ENCODE measurements around the gene AIG1. TPM values are rescaled to one million over a fixed set of nuclear protein-coding genes. Genes with fewer than 3 reads are reported as not detected.
A peak's percentile ranks its signal among the peaks of the same experiment; 100 is the strongest.

Gene AIG1
- total and polyA plus RNA-seq, 2 donors = 9.1 to 16.5 TPM

GRCh38 chr6:143061597-143062385 lies 1.1 kb downstream of the AIG1 start:
- Histone ChIP-seq H3K4me1 (ENCODE audit: control insufficient read depth in 2 of 2, insufficient read depth in 2 of 2, low read length in 2 of 2) (peaks cover 0 to 11% of the 10 kb centered on the region in 2 donors), H3K27ac (ENCODE audit: low read depth in 1 of 2, low read length in 1 of 2) (no peak overlapping the region), H3K9me3 (ENCODE audit: control insufficient read depth in 2 of 2, insufficient read depth in 1 of 2, low read length in 1 of 2) (peaks cover 0 to 3% of the 10 kb centered on the region in 2 donors), H3K36me3 (ENCODE audit: control insufficient read depth in 2 of 2, insufficient read depth in 2 of 2, low read length in 1 of 2) (no peaks in the 10 kb centered on the region), H3K27me3 (ENCODE audit: control insufficient read depth in 2 of 2, insufficient read depth in 1 of 2, low read length in 1 of 2) (peaks cover 0 to 3% of the 10 kb centered on the region in 2 donors), H3K4me3 (ENCODE audit: low read length in 2 of 2) (peak overlapping the region in 1 of 2 donors; percentile 76)
- no peak for DNase-seq (ENCODE audit: low read depth in 6 of 9, low spot score in 9 of 9)
- WGBS = 95% methylated on average over 3 of the region's 3 CpGs

GRCh38 chr6:143062551-143062950 lies 1.9 kb downstream of the AIG1 start:
- no peak for DNase-seq (ENCODE audit: low read depth in 6 of 9, low spot score in 9 of 9)
- Histone ChIP-seq H3K36me3 (ENCODE audit: control insufficient read depth in 2 of 2, insufficient read depth in 2 of 2, low read length in 1 of 2) (no peaks in the 10 kb centered on the region), H3K4me3 (ENCODE audit: low read length in 2 of 2) (no peak overlapping the region), H3K4me1 (ENCODE audit: control insufficient read depth in 2 of 2, insufficient read depth in 2 of 2, low read length in 2 of 2) (peaks cover 0 to 11% of the 10 kb centered on the region in 2 donors), H3K27me3 (ENCODE audit: control insufficient read depth in 2 of 2, insufficient read depth in 1 of 2, low read length in 1 of 2) (peaks cover 0 to 3% of the 10 kb centered on the region in 2 donors), H3K27ac (ENCODE audit: low read depth in 1 of 2, low read length in 1 of 2) (no peak overlapping the region), H3K9me3 (ENCODE audit: control insufficient read depth in 2 of 2, insufficient read depth in 1 of 2, low read length in 1 of 2) (peaks cover 0 to 3% of the 10 kb centered on the region in 2 donors)
- WGBS = 100% methylated on average over 1 of the region's 1 CpG

GRCh38 chr6:143063631-143064030 lies 2.9 kb downstream of the AIG1 start:
- DNase-seq (ENCODE audit: low read depth in 6 of 9, low spot score in 9 of 9) = no peak
- Histone ChIP-seq H3K4me3 (ENCODE audit: low read length in 2 of 2) (no peak overlapping the region), H3K27ac (ENCODE audit: low read depth in 1 of 2, low read length in 1 of 2) (no peak overlapping the region), H3K27me3 (ENCODE audit: control insufficient read depth in 2 of 2, insufficient read depth in 1 of 2, low read length in 1 of 2) (peaks cover 0 to 3% of the 10 kb centered on the region in 2 donors), H3K36me3 (ENCODE audit: control insufficient read depth in 2 of 2, insufficient read depth in 2 of 2, low read length in 1 of 2) (no peaks in the 10 kb centered on the region), H3K9me3 (ENCODE audit: control insufficient read depth in 2 of 2, insufficient read depth in 1 of 2, low read length in 1 of 2) (peaks cover 0 to 3% of the 10 kb centered on the region in 2 donors), H3K4me1 (ENCODE audit: control insufficient read depth in 2 of 2, insufficient read depth in 2 of 2, low read length in 2 of 2) (peaks cover 0 to 11% of the 10 kb centered on the region in 2 donors)

GRCh38 chr6:143064271-143064670 lies 3.6 kb downstream of the AIG1 start:
- Histone ChIP-seq H3K27me3 (ENCODE audit: control insufficient read depth in 2 of 2, insufficient read depth in 1 of 2, low read length in 1 of 2) (peaks cover 0 to 3% of the 10 kb centered on the region in 2 donors), H3K4me3 (ENCODE audit: low read length in 2 of 2) (no peak overlapping the region), H3K27ac (ENCODE audit: low read depth in 1 of 2, low read length in 1 of 2) (no peak overlapping the region), H3K9me3 (ENCODE audit: control insufficient read depth in 2 of 2, insufficient read depth in 1 of 2, low read length in 1 of 2) (peaks cover 0 to 3% of the 10 kb centered on the region in 2 donors), H3K4me1 (ENCODE audit: control insufficient read depth in 2 of 2, insufficient read depth in 2 of 2, low read length in 2 of 2) (peaks cover 0 to 11% of the 10 kb centered on the region in 2 donors), H3K36me3 (ENCODE audit: control insufficient read depth in 2 of 2, insufficient read depth in 2 of 2, low read length in 1 of 2) (no peaks in the 10 kb centered on the region)
- DNase-seq (ENCODE audit: low read depth in 6 of 9, low spot score in 9 of 9) = no peak
- WGBS = 98% methylated on average over 1 of the region's 1 CpG

- peaks cover 0 to 7% of the 10 kb centered on the region in 2 donors for H3K4me1 ChIP-seq (ENCODE audit: control insufficient read depth in 2 of 2, insufficient read depth in 2 of 2, low read length in 2 of 2)
- H3K27me3 ChIP-seq (ENCODE audit: control insufficient read depth in 2 of 2, insufficient read depth in 1 of 2, low read length in 1 of 2) = peaks cover 0 to 3% of the 10 kb centered on the region in 2 donors
- no peak for DNase-seq (ENCODE audit: low read depth in 6 of 9, low spot score in 9 of 9)
- no peak overlapping the region for H3K4me3 ChIP-seq (ENCODE audit: low read length in 2 of 2)
- WGBS = 72% methylated on average over 4 of the region's 4 CpGs
- no peaks in the 10 kb centered on the region for H3K36me3 ChIP-seq (ENCODE audit: control insufficient read depth in 2 of 2, insufficient read depth in 2 of 2, low read length in 1 of 2)
- H3K9me3 ChIP-seq (ENCODE audit: control insufficient read depth in 2 of 2, insufficient read depth in 1 of 2, low read length in 1 of 2) = peaks cover 0 to 2% of the 10 kb centered on the region in 2 donors
- H3K27ac ChIP-seq (ENCODE audit: low read depth in 1 of 2, low read length in 1 of 2) = no peak overlapping the region
These were observed 4.4 kb downstream of the AIG1 start for GRCh38 chr6:143064951-143065683.

GRCh38 chr6:143068001-143068400 lies 7.3 kb downstream of the AIG1 start:
- Histone ChIP-seq H3K4me3 (ENCODE audit: low read length in 2 of 2) (no peak overlapping the region), H3K4me1 (ENCODE audit: control insufficient read depth in 2 of 2, insufficient read depth in 2 of 2, low read length in 2 of 2) (no peaks in the 10 kb centered on the region), H3K9me3 (ENCODE audit: control insufficient read depth in 2 of 2, insufficient read depth in 1 of 2, low read length in 1 of 2) (no peaks in the 10 kb centered on the region), H3K27me3 (ENCODE audit: control insufficient read depth in 2 of 2, insufficient read depth in 1 of 2, low read length in 1 of 2) (no peaks in the 10 kb centered on the region), H3K36me3 (ENCODE audit: control insufficient read depth in 2 of 2, insufficient read depth in 2 of 2, low read length in 1 of 2) (no peaks in the 10 kb centered on the region), H3K27ac (ENCODE audit: low read depth in 1 of 2, low read length in 1 of 2) (no peak overlapping the region)
- 100% methylated on average over 1 of the region's 1 CpG for WGBS
- no peak for DNase-seq (ENCODE audit: low read depth in 6 of 9, low spot score in 9 of 9)

- H3K36me3 ChIP-seq (ENCODE audit: control insufficient read depth in 2 of 2, insufficient read depth in 2 of 2, low read length in 1 of 2) = no peaks in the 10 kb centered on the region
- no peaks in the 10 kb centered on the region for H3K4me1 ChIP-seq (ENCODE audit: control insufficient read depth in 2 of 2, insufficient read depth in 2 of 2, low read length in 2 of 2)
- no peaks in the 10 kb centered on the region for H3K27me3 ChIP-seq (ENCODE audit: control insufficient read depth in 2 of 2, insufficient read depth in 1 of 2, low read length in 1 of 2)
- no peak overlapping the region for H3K4me3 ChIP-seq (ENCODE audit: low read length in 2 of 2)
- no peak for DNase-seq (ENCODE audit: low read depth in 6 of 9, low spot score in 9 of 9)
- H3K27ac ChIP-seq (ENCODE audit: low read depth in 1 of 2, low read length in 1 of 2) = no peak overlapping the region
- 98% methylated on average over 3 of the region's 3 CpGs for WGBS
- peaks cover 0 to 3% of the 10 kb centered on the region in 2 donors for H3K9me3 ChIP-seq (ENCODE audit: control insufficient read depth in 2 of 2, insufficient read depth in 1 of 2, low read length in 1 of 2)
These were observed 13.4 kb downstream of the AIG1 start for GRCh38 chr6:143074101-143074500.

GRCh38 chr6:143074670-143075318 lies 14.1 kb downstream of the AIG1 start:
- no peaks in the 10 kb centered on the region for H3K36me3 ChIP-seq (ENCODE audit: control insufficient read depth in 2 of 2, insufficient read depth in 2 of 2, low read length in 1 of 2)
- peaks cover 0 to 3% of the 10 kb centered on the region in 2 donors for H3K9me3 ChIP-seq (ENCODE audit: control insufficient read depth in 2 of 2, insufficient read depth in 1 of 2, low read length in 1 of 2)
- WGBS = 97% methylated on average over 3 of the region's 3 CpGs
- no peak for DNase-seq (ENCODE audit: low read depth in 6 of 9, low spot score in 9 of 9)
- no peak overlapping the region for H3K4me3 ChIP-seq (ENCODE audit: low read length in 2 of 2)
- H3K27me3 ChIP-seq (ENCODE audit: control insufficient read depth in 2 of 2, insufficient read depth in 1 of 2, low read length in 1 of 2) = no peaks in the 10 kb centered on the region
- no peak overlapping the region for H3K27ac ChIP-seq (ENCODE audit: low read depth in 1 of 2, low read length in 1 of 2)
- no peaks in the 10 kb centered on the region for H3K4me1 ChIP-seq (ENCODE audit: control insufficient read depth in 2 of 2, insufficient read depth in 2 of 2, low read length in 2 of 2)
